ENCODE results near the gene MEF2C.
"Not testable (repeated sequence)": the region's sequence is repeated elsewhere in the genome, so short reads cannot be mapped to it uniquely, and the experiment has no call there.

Gene MEF2C

DNA sequence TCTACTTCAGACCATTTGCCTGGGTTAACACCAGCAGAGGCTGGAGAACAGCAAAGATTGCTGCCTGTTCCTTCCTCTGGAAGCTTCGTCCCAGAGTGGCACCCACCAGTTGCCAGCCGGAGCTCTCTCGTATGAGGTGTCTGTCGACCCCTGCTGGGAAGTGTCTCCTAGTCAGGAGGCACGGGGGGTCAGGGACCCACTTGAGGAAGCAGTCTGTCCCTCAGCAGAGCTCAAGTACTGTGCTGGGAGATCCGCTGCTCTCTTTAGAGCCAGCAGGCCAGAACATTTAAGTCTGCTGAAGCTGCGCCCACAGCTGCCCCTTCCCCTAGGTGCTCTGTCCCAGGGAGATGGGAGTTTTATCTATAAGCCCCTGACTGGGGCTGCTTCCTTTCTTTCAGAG lies 84.1 kb downstream of the MEF2C start:
- DNase-seq (ENCODE audit: low read depth): not testable (repeated sequence)

DNA sequence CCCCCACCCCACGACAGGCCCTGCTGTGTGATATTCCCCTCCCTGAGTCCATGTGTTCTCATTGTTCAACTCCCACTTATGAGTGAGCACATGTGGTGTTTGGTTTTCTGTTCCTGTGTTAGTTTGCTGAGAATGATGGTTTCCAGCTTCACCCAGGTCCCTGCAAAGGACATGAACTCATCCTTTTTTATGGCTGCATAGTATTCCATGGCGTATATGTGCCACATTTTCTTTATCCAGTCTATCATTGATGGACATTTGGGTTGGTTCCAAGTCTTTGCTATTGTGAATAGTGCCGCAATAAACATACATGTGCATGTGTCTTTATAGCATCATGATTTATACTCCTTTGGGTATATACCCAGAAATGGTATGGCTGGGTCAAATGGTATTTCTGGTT lies 89.2 kb downstream of the MEF2C start:
- DNase-seq (ENCODE audit: low read depth): not testable (repeated sequence)

DNA sequence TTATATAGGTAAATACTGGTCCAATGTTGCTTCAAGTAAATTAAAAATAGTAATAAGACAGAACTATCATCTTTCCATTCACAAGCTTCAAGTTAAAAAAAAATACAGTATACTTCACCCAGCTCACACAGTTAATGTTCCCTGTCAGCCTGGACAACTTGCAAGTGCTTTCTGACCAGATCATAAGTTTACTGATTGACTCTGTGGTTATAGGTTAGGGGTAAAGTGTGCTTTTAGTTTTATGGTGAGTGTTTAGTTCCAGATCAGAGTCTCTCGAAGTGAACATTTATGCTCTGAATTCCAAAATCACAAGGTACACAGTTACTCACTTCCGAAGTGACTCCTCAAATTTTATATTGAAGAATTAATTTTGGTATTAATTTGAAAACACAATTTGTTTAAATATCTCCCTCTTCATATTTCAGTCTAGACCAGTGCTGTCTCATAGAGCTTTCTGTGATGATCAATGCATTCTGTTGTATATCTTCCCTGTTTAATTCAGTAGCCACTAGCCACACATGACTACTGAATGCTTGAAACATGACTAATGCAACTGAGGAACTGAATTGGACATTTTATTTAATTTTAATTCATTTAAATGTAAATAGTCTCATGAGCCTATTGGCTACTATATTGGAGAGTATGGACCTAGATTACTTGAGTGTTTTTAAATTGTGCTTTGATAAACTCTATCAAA lies 90.7 kb downstream of the MEF2C start:
- no peak for DNase-seq (ENCODE audit: low read depth)

DNA sequence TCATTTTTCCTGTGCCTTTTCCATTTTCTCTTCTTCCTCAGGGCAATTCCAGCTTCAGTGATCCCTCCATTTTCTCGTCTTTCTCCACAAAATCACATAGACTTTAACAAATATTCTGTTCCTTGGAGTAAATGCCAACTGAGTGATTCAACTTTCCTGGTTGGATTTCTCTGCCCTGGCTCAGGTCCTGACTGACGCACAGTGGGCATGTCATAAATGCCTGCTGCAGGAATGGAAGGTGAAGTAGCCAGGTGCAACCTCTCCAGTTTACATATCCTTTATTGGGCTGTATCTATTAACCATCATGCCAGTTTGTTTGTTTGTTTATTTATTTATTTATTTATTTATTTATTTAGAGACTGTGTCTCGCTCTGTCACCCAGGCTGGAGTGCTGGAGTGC lies 95.1 kb downstream of the MEF2C start:
- no peak for DNase-seq (ENCODE audit: low read depth)

DNA sequence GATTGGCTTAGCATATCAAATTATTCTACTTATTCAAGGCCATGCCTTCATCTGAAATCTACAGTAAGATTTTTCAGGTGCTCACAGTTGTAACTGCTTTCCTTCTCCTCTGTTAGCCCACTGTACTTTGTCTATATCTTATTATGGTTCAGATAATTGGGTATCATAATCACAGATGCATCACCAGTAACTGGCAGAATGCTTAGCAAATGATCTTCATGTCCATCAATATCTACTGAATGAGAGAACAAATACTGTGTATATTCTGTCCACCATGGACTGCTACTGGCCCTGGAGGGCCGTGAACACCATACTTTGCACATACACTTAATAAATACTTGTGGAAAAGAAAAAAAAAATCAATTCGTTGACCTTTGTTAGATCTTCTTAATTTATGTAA lies 96.2 kb downstream of the MEF2C start:
- no peak for DNase-seq (ENCODE audit: low read depth)

DNA sequence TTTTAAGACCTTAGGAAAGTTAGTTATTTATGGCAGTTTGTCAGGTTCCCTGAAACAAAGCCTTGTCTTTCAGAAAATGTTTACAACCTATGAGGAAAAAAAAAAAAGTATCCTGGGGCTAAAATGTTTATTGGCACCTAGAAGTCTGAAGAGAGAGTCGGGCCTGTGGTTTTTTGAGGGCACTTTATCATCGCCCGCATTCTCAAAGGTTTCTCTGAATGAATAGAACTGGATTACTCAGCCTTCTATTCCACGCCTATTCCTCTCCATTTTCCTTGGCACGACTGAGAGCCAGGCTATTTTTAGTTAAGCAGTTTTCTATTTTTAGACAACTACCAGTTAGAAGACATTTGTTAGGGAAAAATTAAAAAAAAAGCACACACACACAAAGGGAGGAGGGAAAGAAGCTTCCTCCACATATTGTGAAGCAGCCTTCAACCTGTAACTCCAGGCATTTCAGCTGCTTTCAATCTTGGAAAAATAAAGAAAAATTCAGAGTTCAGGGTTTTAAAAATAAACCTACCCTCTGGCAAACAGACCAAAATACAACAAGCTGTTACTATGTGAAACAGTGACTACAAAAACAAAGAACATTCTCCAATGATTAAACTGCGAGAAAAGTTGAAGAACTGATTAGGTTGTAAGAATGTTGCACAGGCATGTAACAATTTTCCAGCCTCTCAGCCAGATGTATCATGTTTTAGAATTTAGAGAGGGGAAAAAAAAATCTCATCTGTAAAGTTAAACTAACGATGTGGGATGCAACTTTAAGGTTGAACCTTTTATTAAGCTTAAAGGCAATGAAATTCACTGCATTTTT lies 97.0 kb downstream of the MEF2C start:
- DNase-seq (ENCODE audit: low read depth): no peak

DNA sequence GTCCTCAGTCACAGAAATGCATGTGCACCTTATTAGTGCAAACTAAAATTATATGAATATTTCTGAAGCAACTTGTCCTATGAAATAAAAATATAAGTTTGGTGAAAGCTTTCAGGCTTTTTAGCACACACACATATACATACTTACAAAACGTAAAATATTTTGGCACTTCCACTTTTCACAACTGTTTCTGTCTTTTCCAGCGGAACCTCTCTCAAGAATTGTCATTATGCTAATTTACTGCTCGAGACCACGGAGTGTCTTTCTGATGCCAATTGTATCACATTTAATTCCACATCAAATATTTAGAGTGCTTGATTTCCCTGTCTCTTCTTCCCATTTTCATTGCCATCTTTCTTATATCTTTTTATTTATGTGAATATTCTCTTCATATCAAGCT lies 100.4 kb downstream of the MEF2C start:
- no peak for DNase-seq (ENCODE audit: low read depth)

DNA sequence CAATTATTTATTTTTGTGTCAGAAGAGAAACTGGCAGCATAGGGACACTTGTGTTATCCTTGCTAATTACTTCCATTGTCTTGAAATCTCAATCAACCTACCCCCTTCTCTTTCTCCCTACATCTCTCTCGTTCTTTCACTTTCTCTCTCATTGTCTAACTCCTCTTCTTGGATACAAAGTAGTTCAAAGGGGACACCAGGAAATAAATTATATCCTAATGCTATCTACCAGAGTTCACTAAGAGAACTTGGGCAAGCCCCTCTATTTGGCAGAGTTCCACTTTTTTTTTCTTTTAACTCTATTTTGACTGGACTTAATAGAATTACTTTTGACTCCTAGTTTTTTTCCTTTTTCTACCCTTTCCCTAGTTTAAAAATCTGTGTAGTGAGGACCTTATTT lies 102.2 kb downstream of the MEF2C start:
- no peak for DNase-seq (ENCODE audit: low read depth)

DNA sequence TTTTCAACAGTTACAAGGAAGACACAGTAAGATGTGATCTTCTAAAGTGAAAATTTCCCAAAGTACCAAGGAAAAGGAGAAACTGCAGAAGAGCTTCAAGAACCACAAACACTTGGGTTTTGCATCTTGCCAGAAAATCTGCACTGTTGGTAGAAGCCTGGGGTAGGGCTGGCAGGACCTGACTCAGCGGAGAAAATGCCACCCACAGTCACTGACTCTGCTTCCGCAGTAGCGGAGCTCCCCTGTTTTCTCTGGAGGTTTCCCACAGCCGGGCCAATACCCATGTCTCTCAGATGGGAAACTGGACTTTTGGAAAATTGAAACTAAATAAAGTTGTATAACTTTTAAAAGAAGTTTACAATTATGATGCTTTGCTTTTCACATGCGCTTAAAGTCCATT lies 104.2 kb downstream of the MEF2C start:
- no peak for DNase-seq (ENCODE audit: low read depth)

DNA sequence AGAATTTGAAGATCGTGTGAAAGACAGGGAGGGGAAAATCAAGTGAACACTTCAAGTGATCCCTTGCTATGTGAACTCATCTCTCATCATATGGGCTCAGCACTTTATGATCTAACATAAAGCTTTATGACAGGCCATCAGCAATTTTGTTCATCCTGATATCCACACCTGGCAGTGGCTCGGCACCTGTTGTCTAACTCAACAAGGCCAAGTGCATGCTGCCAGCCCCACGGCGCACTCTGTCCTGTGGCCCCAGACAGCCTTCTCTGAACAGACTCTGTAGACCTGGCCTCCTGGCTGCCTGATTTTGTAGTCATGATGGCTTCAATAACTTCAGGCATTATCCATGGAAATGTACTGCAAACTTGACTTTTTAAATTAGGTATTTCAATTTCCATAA lies 106.3 kb downstream of the MEF2C start:
- no peak for DNase-seq (ENCODE audit: low read depth)

DNA sequence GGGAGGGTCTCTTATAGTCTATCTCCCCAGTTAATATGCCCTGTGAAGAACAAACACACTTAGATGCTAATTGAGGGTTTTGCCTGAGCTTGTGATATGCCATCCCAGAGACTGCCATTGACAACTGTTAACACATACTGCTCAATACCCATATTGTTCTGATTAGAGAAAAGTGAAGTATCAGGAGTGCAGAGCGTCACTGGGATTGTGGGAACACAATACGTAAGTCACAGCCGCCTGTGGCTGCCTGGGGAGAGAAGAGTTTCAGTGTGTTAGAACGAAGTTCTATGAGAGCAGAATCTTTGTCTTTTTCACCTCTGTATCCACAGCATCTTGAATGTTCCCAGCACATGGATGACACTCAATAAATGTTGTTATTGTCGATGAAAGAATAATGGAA lies 110.2 kb downstream of the MEF2C start:
- no peak for DNase-seq (ENCODE audit: low read depth)

DNA sequence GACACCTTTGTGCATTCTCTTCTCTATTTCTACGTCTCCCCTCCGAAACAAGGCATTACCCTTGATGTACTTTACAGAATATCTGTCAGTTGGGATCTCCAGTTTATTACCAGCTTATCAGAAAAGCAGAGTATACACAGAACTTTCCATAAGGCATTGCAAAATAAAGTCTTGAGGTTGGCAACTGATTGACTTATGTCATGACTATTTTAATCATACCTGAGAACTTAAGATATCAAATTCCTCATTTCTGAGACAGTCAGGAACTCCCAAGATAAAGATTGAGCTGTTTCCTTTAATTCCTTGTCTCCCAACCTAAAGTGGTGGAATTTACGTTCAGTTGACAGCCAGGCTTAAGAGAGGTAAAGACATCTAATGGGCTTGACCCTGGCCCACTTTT lies 110.9 kb downstream of the MEF2C start:
- DNase-seq (ENCODE audit: low read depth): no peak

DNA sequence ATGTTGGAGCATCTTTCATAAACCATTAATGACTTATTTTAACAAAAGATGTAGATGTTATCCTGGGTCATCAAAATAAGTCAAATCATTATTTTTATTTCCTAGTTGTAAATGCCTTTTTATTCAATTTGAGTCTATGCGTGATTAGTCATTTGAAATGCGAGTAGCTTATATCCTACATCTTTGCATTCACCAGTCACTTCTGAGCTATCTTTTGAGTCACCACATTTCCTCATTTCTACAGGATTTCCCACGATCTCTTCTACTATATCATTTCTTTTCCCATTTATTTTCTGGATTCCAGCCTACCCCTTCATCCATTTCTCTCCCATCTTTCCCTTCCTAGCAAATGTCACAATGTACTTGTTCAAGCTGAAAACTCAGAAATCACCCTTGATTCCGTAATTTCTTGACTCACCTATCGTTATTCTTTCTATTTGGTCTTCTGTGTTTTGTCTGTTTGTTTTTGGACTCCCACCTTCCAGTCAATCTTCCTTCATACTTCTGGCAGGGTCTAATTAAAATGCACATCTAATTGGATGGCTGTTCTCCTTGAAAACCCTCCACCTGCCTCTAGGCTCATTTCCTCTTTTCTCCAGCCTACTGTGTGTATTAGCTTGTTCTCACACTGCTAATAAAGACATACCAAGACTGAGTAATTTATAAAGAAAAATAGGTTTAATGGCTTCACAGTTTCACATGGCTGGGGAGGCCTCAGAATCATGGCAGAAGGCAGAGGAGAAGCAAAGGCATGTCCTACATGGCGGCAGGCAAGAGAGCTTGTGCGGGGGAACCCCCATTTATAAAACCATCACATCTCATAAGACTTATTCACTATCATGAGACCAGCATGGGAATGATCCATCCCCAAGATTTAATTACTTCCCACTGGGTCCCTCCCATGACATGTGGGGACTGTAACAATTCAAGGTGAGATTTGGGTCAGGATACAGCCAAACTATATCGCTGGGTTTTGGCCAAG lies 112.4 kb downstream of the MEF2C start:
- no peak for DNase-seq (ENCODE audit: low read depth)

DNA sequence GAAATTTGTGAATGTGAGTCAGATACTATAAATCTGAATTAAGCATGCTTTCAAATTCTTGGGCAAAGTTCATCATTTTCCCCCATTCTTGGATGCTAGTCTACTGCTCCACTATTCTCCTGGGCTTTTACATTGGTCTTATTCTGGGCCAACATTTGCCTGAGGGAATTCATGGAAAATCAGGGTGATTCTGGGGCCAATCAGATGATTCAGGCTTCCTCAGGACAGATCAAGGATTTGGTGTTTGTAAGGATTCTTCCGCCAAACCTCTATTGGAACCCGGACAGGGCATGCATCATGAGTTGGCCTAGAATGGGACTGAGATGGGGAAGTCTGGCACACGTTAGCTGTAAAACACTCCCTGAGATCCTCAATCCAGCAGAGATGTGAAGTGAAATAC lies 113.8 kb downstream of the MEF2C start:
- no peak for DNase-seq (ENCODE audit: low read depth)

DNA sequence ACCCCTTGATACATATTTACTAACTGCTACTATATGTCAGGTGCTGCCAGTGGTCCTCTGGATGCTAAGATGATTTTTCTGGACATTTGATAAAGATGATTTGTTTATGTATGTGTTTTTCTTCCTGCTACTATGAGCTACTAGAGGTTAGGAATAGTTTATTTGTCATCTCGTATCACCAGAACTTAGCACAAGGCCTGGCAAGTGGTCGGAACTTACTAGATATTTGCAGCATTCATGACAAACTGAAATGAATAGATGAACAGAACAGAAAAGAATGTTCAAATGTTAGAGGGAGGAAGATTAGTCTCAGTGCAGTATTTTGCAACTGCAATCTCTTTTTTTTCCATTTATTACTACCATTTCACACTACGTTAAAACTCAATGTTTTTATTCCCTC lies 114.6 kb downstream of the MEF2C start:
- DNase-seq (ENCODE audit: low read depth): no peak

DNA sequence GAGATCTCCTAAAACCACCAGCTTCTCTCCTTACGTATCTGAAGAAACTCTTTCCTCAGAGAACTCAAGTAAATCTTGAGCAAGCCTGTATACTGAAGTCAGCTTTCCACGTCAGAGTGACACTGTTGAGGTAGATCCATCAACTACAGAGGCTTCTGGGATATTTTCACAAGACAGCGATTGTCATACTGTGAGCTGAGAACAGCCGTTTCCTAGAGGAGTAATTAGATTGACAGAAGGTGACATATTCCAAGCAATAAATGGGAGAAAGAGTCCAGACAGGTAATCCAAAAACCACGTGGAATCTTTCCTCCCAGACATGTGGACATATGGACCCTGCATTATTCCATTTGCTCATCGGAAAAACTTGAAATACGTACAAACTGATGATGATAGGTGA lies 117.2 kb downstream of the MEF2C start:
- no peak for DNase-seq (ENCODE audit: low read depth)

DNA sequence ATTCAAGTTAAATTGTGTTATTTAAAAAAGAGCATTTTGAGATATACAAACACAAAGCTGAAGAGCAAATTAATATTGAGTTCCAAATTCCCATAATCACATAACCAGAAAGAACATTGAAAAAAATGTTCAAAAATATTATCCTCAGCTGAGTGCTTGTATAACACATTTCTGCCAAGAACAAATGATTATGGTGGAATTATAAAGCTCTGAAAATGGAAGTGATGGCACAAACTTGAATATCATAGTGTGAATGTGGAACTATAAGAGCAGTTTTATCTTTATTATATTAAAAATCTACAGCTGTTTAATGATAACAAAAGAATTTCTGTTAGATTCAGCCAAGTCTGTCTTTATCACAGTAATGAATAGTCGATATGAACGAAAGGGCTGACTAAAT lies 117.8 kb downstream of the MEF2C start:
- no peak for DNase-seq (ENCODE audit: low read depth)

DNA sequence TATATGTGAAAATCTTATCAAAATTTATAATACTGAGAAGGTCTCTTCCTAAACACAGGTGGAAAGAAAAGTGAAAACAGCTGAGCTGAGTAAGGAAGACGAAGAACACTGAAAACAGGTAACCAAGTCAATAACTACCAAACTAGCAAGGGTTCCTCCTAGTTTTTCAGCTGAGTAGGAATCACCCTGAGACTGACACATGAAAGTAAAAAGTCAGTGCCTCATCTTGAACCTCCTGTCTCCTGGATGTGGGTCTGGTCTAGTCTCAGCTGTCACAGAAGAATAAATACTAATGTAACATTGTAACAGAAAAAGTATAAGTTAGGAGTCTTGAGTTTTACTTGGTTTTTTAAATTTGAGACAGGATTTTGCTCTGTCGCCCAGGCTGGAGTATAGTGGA lies 121.0 kb downstream of the MEF2C start:
- no peak for DNase-seq (ENCODE audit: low read depth)

DNA sequence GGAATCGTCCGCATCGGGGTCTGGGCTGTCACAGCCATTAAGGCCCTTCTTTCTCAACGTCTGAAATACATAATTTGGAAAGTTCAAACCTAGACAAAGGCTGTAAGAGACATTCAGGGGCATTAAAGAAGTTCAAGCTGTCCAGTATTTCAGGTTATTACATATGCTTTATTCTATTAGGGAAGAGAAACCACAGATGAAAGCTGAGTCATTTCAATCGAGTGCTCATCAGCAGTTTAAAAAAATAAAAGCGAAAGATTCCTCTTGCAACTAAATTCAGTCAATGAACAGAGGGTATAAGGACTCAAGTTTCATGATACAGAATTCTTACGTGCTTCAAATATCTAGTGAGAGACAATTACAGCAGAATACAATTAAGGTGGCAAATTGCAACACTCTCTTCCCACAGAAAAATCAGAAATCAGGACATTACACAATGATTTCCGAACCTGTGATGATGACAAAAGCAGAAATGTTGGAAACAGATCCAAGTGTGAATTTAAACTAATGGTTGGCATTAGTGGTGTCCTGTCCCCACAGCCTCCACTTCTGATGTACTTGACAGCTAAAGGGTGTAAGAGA lies 121.6 kb downstream of the MEF2C start:
- no peak for DNase-seq (ENCODE audit: low read depth)

DNA sequence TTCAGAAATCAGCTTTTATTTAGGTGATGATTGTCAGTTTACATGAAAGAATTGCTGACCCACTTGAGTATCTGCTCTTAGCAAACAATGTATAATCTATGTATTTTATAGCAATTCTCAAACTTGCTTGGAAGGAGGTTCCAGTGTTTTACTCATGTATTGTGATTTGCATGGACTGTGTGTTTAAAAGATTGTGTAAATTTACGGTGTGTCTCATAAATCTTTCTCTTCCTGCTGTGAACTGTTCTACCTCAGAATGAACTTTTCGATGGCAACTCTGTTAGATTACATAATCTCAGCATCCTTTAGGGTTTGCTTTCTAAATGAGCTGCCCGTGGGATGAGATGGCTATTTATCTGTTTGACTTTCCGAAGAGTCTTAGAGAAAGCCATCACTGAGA lies 122.5 kb downstream of the MEF2C start:
- DNase-seq (ENCODE audit: low read depth): no peak

DNA sequence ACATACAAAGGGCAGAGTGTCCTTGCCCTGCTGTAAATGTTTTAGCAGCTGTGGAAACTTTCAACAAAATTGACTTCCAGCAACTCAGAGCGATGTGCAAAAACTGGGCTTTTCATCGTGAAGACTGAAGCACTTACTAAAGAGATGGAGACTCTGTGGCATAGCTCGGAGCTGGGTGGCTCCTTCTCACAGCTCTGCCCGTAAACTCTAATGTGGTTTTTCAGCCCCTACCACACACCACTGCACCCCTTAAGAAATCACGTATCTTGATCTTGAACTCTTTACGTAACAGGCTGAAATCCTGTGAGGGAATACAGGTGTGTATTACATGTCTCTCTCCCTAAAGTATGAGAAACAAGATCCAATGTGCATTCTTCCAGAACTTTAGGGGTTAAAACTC lies 124.4 kb downstream of the MEF2C start:
- DNase-seq (ENCODE audit: low read depth): no peak

DNA sequence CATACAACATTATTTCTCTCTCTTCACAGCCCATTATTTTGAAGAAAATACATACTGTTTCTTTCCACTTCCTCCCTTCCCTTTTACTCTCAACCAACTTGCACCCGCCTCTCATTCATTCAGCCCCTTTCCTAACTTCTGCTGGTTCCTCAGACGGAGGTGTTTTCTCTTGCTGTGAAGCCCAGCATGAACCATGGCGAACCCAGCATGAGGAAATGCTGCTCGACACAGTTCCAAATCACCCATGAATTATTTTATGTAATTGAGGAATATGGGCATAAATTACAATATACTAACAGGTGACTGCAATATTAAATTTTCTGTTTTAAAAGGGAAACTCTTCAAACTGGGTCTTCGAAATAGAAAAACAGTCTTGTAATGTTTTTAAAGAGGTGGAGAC lies 124.8 kb downstream of the MEF2C start:
- DNase-seq (ENCODE audit: low read depth): no peak
